ENCODE data around the gene OSBP2.

OSBP2 gene

DNA sequence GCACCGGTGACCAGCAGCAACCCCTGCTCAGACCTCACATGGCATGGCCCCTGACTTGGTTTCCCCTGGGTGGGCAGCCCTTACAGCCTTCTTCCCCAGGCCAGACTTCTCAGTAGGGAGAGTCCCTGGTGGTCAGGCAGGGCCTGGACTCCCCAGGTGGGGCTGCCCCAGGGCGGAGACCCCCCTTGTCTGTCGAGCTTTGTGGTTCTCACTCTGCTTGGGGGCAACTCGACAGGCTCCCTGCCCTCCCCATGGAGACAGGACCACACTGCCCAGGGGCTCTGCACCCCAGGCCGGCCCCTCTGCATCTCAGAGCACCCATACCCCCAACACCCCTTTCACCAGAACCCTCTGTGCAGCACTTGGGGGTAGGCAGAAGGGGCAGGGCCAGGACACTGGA lies 186.2 kb downstream of the OSBP2 start:
- TF ChIP-seq SIN3A (IDR thresholded peaks at IDR 0.05; ENCODE audit: borderline replicate concordance, insufficient read depth, low read length) = no peak
- TF ChIP-seq TAF1 (IDR thresholded peaks at IDR 0.05; ENCODE audit: borderline replicate concordance, insufficient read depth, low read length) = no peak
- no peak for TF ChIP-seq FOXP2 (optimal IDR thresholded peaks at IDR 0.05; ENCODE audit: borderline replicate concordance, extremely low read depth, extremely low read length, insufficient read depth)
- no peak for TF ChIP-seq POLR2AphosphoS5 (IDR thresholded peaks at IDR 0.05; ENCODE audit: low read depth, low read length)
- TF ChIP-seq, protein P1, sequence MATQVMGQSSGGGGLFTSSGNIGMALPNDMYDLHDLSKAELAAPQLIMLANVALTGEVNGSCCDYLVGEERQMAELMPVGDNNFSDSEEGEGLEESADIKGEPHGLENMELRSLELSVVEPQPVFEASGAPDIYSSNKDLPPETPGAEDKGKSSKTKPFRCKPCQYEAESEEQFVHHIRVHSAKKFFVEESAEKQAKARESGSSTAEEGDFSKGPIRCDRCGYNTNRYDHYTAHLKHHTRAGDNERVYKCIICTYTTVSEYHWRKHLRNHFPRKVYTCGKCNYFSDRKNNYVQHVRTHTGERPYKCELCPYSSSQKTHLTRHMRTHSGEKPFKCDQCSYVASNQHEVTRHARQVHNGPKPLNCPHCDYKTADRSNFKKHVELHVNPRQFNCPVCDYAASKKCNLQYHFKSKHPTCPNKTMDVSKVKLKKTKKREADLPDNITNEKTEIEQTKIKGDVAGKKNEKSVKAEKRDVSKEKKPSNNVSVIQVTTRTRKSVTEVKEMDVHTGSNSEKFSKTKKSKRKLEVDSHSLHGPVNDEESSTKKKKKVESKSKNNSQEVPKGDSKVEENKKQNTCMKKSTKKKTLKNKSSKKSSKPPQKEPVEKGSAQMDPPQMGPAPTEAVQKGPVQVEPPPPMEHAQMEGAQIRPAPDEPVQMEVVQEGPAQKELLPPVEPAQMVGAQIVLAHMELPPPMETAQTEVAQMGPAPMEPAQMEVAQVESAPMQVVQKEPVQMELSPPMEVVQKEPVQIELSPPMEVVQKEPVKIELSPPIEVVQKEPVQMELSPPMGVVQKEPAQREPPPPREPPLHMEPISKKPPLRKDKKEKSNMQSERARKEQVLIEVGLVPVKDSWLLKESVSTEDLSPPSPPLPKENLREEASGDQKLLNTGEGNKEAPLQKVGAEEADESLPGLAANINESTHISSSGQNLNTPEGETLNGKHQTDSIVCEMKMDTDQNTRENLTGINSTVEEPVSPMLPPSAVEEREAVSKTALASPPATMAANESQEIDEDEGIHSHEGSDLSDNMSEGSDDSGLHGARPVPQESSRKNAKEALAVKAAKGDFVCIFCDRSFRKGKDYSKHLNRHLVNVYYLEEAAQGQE (IDR thresholded peaks at IDR 0.05; ENCODE audit: insufficient read depth in 1 of 2, low read depth in 2 of 2, low read length in 2 of 2) = no peak

DNA sequence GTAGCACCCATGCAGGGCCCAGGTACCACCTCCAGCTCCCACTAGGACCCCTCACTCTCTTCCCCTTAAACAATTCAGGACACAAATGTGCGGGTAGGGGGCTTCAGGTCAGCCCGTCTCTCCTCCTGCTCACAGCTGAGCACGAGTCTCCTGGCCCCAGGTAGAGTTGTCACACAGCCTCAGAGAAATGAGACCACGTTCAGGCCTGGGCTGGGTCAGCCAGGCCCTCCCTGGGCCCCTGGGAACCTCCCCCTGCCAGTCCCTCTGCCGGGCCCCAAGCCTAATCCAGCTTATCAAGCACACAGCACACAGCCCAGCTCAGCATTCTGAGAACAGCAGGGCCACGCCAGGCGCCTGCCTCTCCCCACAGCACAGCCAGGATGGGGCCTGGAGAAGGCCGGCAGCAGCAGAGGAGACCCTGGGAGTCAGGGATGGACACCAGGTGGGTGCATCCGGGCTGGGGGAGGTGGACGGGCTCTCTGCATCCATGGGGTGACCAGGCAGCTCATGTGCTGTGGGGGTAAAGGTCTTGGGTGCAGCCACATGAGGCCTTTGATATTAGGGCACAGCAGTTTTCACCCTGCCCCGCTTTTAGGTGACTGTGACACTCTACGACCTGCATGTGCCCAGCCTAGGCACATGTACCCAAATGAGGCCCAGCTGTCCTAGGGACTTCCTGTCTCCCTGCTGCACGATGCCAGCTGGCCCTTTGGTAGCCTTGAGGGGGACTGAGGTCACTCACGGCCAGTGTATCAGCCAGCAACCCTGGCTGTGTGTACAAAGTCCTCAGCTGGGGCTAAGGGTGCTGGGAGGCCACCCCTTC lies 186.9 kb downstream of the OSBP2 start:
- no peak for TF ChIP-seq TAF1 (IDR thresholded peaks at IDR 0.05; ENCODE audit: borderline replicate concordance, insufficient read depth, low read length)

DNA sequence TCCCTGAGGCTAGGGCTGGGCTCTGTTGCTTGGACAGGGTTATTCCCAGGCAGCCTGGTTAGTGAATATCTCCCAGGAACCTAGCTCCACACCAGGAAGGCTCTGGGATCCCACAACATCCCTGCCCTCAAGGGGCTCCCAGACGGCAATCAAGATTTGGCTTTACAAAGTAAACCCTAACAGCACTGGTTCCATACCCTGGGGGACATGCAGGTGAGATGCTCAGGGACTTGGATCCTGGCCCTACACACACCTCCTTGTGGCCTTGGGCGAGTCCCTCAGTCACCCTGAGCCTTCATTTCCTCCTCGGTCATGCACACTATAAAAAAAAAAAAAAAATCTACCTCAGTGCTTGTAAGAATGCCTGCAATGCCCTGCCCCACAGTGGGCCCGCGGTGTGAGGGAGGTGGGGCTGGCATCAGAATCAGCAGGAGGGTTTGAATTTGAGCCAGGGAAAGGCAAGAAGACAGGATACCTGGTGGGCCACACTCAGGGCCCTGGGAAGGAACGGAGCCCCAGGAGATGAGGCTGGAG lies 187.6 kb downstream of the OSBP2 start:
- TF ChIP-seq TAF1 (IDR thresholded peaks at IDR 0.05; ENCODE audit: borderline replicate concordance, insufficient read depth, low read length) = no peak
- TF ChIP-seq POLR2AphosphoS5 (IDR thresholded peaks at IDR 0.05; ENCODE audit: low read depth, low read length) = no peak
- TF ChIP-seq, protein P1 (IDR thresholded peaks at IDR 0.05; ENCODE audit: insufficient read depth in 1 of 2, low read depth in 2 of 2, low read length in 2 of 2) = no peak
- TF ChIP-seq FOXP2 (optimal IDR thresholded peaks at IDR 0.05; ENCODE audit: borderline replicate concordance, extremely low read depth, extremely low read length, insufficient read depth) = no peak
- TF ChIP-seq SIN3A (IDR thresholded peaks at IDR 0.05; ENCODE audit: borderline replicate concordance, insufficient read depth, low read length) = no peak

DNA sequence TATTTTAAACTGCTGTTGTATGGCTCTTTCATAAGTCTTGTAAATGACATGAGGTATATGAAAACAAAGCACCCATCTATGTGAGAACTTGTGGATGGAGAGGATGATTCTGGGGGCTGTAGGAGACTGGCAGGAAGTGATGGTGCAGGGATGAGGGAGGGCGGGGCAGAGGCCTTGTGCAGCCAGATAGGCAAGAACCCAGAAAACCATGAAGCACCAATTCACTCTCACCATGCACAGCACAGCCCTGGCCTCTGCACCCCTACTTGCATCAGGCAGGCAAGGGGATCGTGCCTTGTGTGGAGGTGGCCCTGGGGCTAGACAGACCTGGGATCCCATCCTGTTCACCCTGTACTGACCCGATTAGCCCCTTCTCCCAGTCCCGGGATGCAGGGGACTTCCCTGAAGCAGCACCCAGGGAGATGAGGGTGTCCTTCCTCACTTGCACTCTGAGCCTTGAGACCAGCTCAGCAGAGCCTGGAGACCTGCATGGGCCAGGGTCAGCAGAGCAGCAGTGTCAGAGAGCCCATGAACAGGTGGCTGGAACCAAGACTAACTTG lies 188.4 kb downstream of the OSBP2 start:
- TF ChIP-seq FOXP2 (optimal IDR thresholded peaks at IDR 0.05; ENCODE audit: borderline replicate concordance, extremely low read depth, extremely low read length, insufficient read depth) (no peak), POLR2AphosphoS5 (IDR thresholded peaks at IDR 0.05; ENCODE audit: low read depth, low read length) (no peak), SIN3A (IDR thresholded peaks at IDR 0.05; ENCODE audit: borderline replicate concordance, insufficient read depth, low read length) (no peak), TAF1 (IDR thresholded peaks at IDR 0.05; ENCODE audit: borderline replicate concordance, insufficient read depth, low read length) (no peak)
- TF ChIP-seq, protein P1 (IDR thresholded peaks at IDR 0.05; ENCODE audit: insufficient read depth in 1 of 2, low read depth in 2 of 2, low read length in 2 of 2) = no peak

DNA sequence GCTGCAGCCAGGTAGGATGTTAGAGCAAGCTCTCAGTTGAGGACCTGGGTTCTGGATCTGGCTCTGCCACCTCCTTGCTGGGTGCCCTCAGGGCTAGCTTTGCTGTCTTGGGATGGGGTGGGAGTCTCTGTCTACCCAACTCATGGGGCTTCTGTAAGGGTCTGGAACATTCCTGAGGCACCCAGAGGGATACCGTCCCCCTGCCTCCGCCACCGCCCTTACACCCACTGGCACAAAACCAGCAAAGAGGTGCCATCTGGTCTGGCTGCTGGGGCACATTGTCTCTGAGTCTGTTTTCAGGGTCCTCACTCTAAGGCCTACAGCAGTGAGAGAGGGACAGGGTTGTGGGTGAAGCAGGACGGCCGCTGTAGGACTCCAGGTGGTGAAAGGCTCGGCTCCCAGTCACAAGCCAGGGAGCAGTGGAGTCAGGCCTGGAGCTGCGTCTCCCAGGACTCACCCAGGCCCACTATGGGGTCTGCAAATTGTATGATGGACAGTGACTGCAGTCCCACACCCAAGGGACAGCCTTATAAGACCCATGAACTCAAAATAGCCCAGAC lies 189.0 kb downstream of the OSBP2 start:
- TF ChIP-seq FOXP2 (optimal IDR thresholded peaks at IDR 0.05; ENCODE audit: borderline replicate concordance, extremely low read depth, extremely low read length, insufficient read depth) = no peak
- TF ChIP-seq TAF1 (IDR thresholded peaks at IDR 0.05; ENCODE audit: borderline replicate concordance, insufficient read depth, low read length) = no peak
- TF ChIP-seq SIN3A (IDR thresholded peaks at IDR 0.05; ENCODE audit: borderline replicate concordance, insufficient read depth, low read length) = no peak
- TF ChIP-seq, protein P1 (IDR thresholded peaks at IDR 0.05; ENCODE audit: insufficient read depth in 1 of 2, low read depth in 2 of 2, low read length in 2 of 2) = no peak
- no peak for TF ChIP-seq POLR2AphosphoS5 (IDR thresholded peaks at IDR 0.05; ENCODE audit: low read depth, low read length)

All from PFSK-1 (cell line).